A549 (cell line): ENCODE results near the gene PKM.

ENCODE experiments used
- CTCF ChIP-seq: fragments of >200 bp; sonication (Bioruptor Twin); formaldehyde crosslinking; IDR thresholded peaks from 3 replicates; pipeline ENCODE4 v1.5.1; 2016
- RAD21 ChIP-seq, 2 experiments: fragments of >200 bp in 1 of 2; sonication (Bioruptor Twin) in 1 of 2; formaldehyde crosslinking in 1 of 2; IDR thresholded peaks in 1 of 2; conservative IDR thresholded peaks in 1 of 2; 2 replicates in 1 of 2; 3 replicates in 1 of 2; pipeline ENCODE4 v1.6.1; 2012 to 2018; ENCODE audit warnings: inconsistent platforms in 1 of 2
- RFX5 ChIP-seq: fragments of 450-650 bp; IDR thresholded peaks from 2 replicates; pipeline ENCODE4 v1.7.1; 2014; ENCODE audit warnings: antibody characterized with exemption, mild to moderate bottlenecking, moderate library complexity

- no peak for TF ChIP-seq RAD21 (conservative IDR thresholded peaks at IDR 0.05 in 1 of 2, IDR thresholded peaks at IDR 0.05 in 1 of 2)
- TF ChIP-seq CTCF: no peak
- TF ChIP-seq RFX5: no peak
Observed at GRCh38 chr15:72163719-72164118, 67.3 kb downstream of the PKM start.
